Esophagus squamous epithelium (tissue), 5 donors: ENCODE results near the gene GNG2. TPM values are rescaled to one million over a fixed set of nuclear protein-coding genes. Genes with fewer than 3 reads are reported as not detected.

Experiments
- DNase-seq: peaks from one replicate; lab custom pipeline; 2025; lab: John Stamatoyannopoulos, UW
- H3K27ac ChIP-seq, 4 donors: fragments of 200-600 bp; sonication (generic); one replicate each; pipeline ENCODE4 v1.5.1; 2016 to 2019; ENCODE audit warnings: mild to moderate bottlenecking in 1 of 4
- H3K27me3 ChIP-seq, 4 donors: fragments of 200-600 bp; sonication (generic); 1 replicate in 3 of 4; 2 replicates in 1 of 4; pipeline versions ENCODE4 v1.5.1 to v1.6.0; 2017 to 2021; ENCODE audit warnings: antibody characterized with exemption in 1 of 4
- H3K36me3 ChIP-seq, 3 donors: fragments of 200-600 bp; sonication (generic); one replicate each; pipeline ENCODE4 v1.5.1; 2016 to 2019
- H3K4me1 ChIP-seq, 3 donors: fragments of 200-600 bp; sonication (generic); one replicate each; pipeline ENCODE4 v1.5.1; 2017 to 2019
- H3K4me3 ChIP-seq, 4 donors: fragments of 200-600 bp; sonication (generic); 1 replicate in 3 of 4; 2 replicates in 1 of 4; pipeline ENCODE4 v1.5.1; 2016 to 2019; ENCODE audit warnings: mild to moderate bottlenecking in 2 of 4, moderate library complexity in 1 of 4
- H3K9me3 ChIP-seq, 3 donors: fragments of 200-600 bp; sonication (generic); one replicate each; pipeline ENCODE4 v1.5.1; 2016 to 2019
- CTCF ChIP-seq, 6 experiments: fragments of 450-650 bp in 4 of 6; fragments of 200-600 bp in 2 of 6; sonication (generic) in 2 of 6; IDR thresholded peaks; one replicate each; pipeline ENCODE4 v1.5.1; 2016 to 2019; ENCODE audit warnings: antibody characterized with exemption in 6 of 6, mild to moderate bottlenecking in 4 of 6, moderate library complexity in 4 of 6
- POLR2A ChIP-seq, 4 donors: fragments of 450-650 bp; IDR thresholded peaks; one replicate each; pipeline ENCODE4 v1.6.1; 2017; ENCODE audit warnings: antibody characterized with exemption in 4 of 4, mild to moderate bottlenecking in 4 of 4, moderate library complexity in 3 of 4
- WGBS, 2 donors: methylation state at CpG; one replicate each; pipeline ENCODE4 v1.1.5; 2018; 5-methylcytosine and 5-hydroxymethylcytosine counted together
- intact Hi-C: fragments of 100-400 bp; cut with DNase I; formaldehyde crosslinking; loops from one replicate; pipeline ENCODE4 v1.15.0; 2022
- total RNA-seq, 4 donors: library from RNA; depleted of rRNA; stranded (reverse); fragments of >200 nt; gene quantifications; one replicate each; pipeline ENCODE4 v1.1.0, GENCODE V29; 2016
- donor health status: DM: yes; HTN: yes; CAD: no.

GNG2 gene
- total RNA-seq, 4 donors from 2014 or later: 1.5 to 8.8 (median 3.7) TPM

GRCh38 chr14:51862176-51862796, 1.9 kb downstream of the GNG2 start:
- 52 to 56% methylated on average over 5 of the region's 5 CpGs for WGBS, 2 donors
- no peak for TF ChIP-seq CTCF (IDR thresholded peaks at IDR 0.05)
- no peak for TF ChIP-seq POLR2A (IDR thresholded peaks at IDR 0.05)
- Histone ChIP-seq H3K9me3 (no peaks in the 10 kb centered on the region), H3K4me1 (peaks cover 0 to 49% (median 8%) of the 10 kb centered on the region in 3 donors), H3K27ac (peak overlapping the region in 3 of 4 donors; percentile 20 to 80 (median 36)), H3K27me3 (no peaks in the 10 kb centered on the region), H3K4me3 (peak overlapping the region in 3 of 4 donors; percentile 44 to 62 (median 46)), H3K36me3 (no peaks in the 10 kb centered on the region)
- intact Hi-C loops: no loop called here
- no peak for DNase-seq

GRCh38 chr14:51862860-51863259, 2.4 kb downstream of the GNG2 start:
- no peaks in the 10 kb centered on the region for H3K36me3 ChIP-seq
- WGBS, 2 donors: 78 to 81% methylated on average over 1 of the region's 1 CpG
- peak overlapping the region in 1 of 4 donors; percentile 80 for H3K27ac ChIP-seq
- peaks cover 0 to 49% (median 8%) of the 10 kb centered on the region in 3 donors for H3K4me1 ChIP-seq
- H3K4me3 ChIP-seq: peak overlapping the region in 3 of 4 donors; percentile 44 to 62 (median 46)
- no peak for DNase-seq
- intact Hi-C loops: no loop called here
- no peaks in the 10 kb centered on the region for H3K27me3 ChIP-seq
- H3K9me3 ChIP-seq: no peaks in the 10 kb centered on the region
- TF ChIP-seq POLR2A (IDR thresholded peaks at IDR 0.05) (no peak), CTCF (IDR thresholded peaks at IDR 0.05) (no peak)

- WGBS, 2 donors: 51 to 53% methylated on average over 5 of the region's 5 CpGs
- H3K4me3 ChIP-seq: no peak overlapping the region
- H3K4me1 ChIP-seq: peaks cover 0 to 26% (median 0%) of the 10 kb centered on the region in 3 donors
- H3K36me3 ChIP-seq: no peaks in the 10 kb centered on the region
- intact Hi-C loops: no loop called here
- no peaks in the 10 kb centered on the region for H3K9me3 ChIP-seq
- no peak overlapping the region for H3K27ac ChIP-seq
- no peaks in the 10 kb centered on the region for H3K27me3 ChIP-seq
- DNase-seq: no peak
- no peak for TF ChIP-seq CTCF (IDR thresholded peaks at IDR 0.05)
- TF ChIP-seq POLR2A (IDR thresholded peaks at IDR 0.05): no peak
These were observed 5.7 kb downstream of the GNG2 start for GRCh38 chr14:51865953-51866747.

GRCh38 chr14:51867741-51868140, 7.3 kb downstream of the GNG2 start:
- intact Hi-C loops: no loop called here
- Histone ChIP-seq H3K27me3 (no peaks in the 10 kb centered on the region), H3K27ac (no peak overlapping the region), H3K36me3 (no peaks in the 10 kb centered on the region), H3K4me3 (no peak overlapping the region), H3K9me3 (no peaks in the 10 kb centered on the region), H3K4me1 (peaks cover 0 to 23% (median 0%) of the 10 kb centered on the region in 3 donors)
- WGBS, 2 donors: 48 to 65% methylated on average over 2 of the region's 2 CpGs
- TF ChIP-seq POLR2A (IDR thresholded peaks at IDR 0.05) (no peak), CTCF (IDR thresholded peaks at IDR 0.05) (no peak)
- no peak for DNase-seq

- Histone ChIP-seq H3K4me1 (peaks cover 3 to 23% (median 5%) of the 10 kb centered on the region in 3 donors), H3K27me3 (no peaks in the 10 kb centered on the region), H3K27ac (no peak overlapping the region), H3K9me3 (no peaks in the 10 kb centered on the region), H3K36me3 (no peaks in the 10 kb centered on the region), H3K4me3 (no peak overlapping the region)
- no peak for DNase-seq
- TF ChIP-seq CTCF (IDR thresholded peaks at IDR 0.05) (no peak), POLR2A (IDR thresholded peaks at IDR 0.05) (no peak)
- intact Hi-C loops: no loop called here
- 79 to 85% methylated on average over 2 of the region's 2 CpGs for WGBS, 2 donors
These were observed 8.0 kb downstream of the GNG2 start for GRCh38 chr14:51868405-51868804.
